H1 (cell line): ENCODE measurements around the gene SRCIN1. TPM values are rescaled to one million over a fixed set of nuclear protein-coding genes. Genes with fewer than 3 reads are reported as not detected.

Experiments used
- ATF2 ChIP-seq: IDR thresholded peaks from 2 replicates; pipeline ENCODE4 v1.6.1; 2012; ENCODE audit warnings: low read length, inconsistent platforms
- BACH1 ChIP-seq: IDR thresholded peaks from 2 replicates; pipeline ENCODE4 v1.6.1; 2012; ENCODE audit warnings: low read length, improper control_type of control experiment
- BCL11A ChIP-seq, 2 experiments: IDR thresholded peaks; one replicate each; pipeline ENCODE4 v1.6.1; 2011; ENCODE audit warnings: low read depth in 2 of 2, low read length in 2 of 2, mild to moderate bottlenecking in 2 of 2
- BRCA1 ChIP-seq: IDR thresholded peaks from 2 replicates; pipeline ENCODE4 v1.6.1; 2012; ENCODE audit warnings: low read depth, low read length, improper control_type of control experiment
- CHD2 ChIP-seq: IDR thresholded peaks from 2 replicates; pipeline ENCODE4 v1.6.1; 2012; ENCODE audit warnings: low read length, improper control_type of control experiment
- CREB1 ChIP-seq: IDR thresholded peaks from 2 replicates; pipeline ENCODE4 v1.6.1; 2012; ENCODE audit warnings: inconsistent platforms
- EGR1 ChIP-seq: IDR thresholded peaks from 2 replicates; pipeline ENCODE4 v1.6.1; 2011; ENCODE audit warnings: low read depth, low read length, borderline replicate concordance
- EZH2 ChIP-seq: fragments of 200-600 bp; sonication (generic); IDR thresholded peaks from 2 replicates; pipeline ENCODE4 v1.7.1; 2012; ENCODE audit warnings: low read depth, mild to moderate bottlenecking, moderate library complexity, low read length, inconsistent platforms; ENCODE audit not compliant: severe bottlenecking
- GABPA ChIP-seq: IDR thresholded peaks from 2 replicates; pipeline ENCODE4 v1.6.1; 2011; ENCODE audit warnings: mild to moderate bottlenecking, low read length, moderate library complexity, borderline replicate concordance; ENCODE audit not compliant: insufficient read depth
- HDAC2 ChIP-seq, 2 experiments: fragments of 300-600 bp in 1 of 2; sonication (generic) in 1 of 2; IDR thresholded peaks; 2 replicates each; pipeline ENCODE4 v1.6.1; 2011 to 2012; ENCODE audit warnings: low read depth in 2 of 2, low read length in 2 of 2, mild to moderate bottlenecking in 2 of 2, moderate library complexity in 2 of 2, borderline replicate concordance in 1 of 2, inconsistent platforms in 1 of 2
- KDM5A ChIP-seq: fragments of 200-600 bp; IDR thresholded peaks from 2 replicates; pipeline ENCODE4 v1.7.1; 2012; ENCODE audit warnings: mild to moderate bottlenecking, low read length, inconsistent platforms, mixed read lengths
- MAFK ChIP-seq: IDR thresholded peaks from 2 replicates; pipeline ENCODE4 v1.6.1; 2012; ENCODE audit warnings: low read depth, mild to moderate bottlenecking, improper control_type of control experiment, low read length
- MAX ChIP-seq: IDR thresholded peaks from 2 replicates; pipeline ENCODE4 v1.6.1; 2012; ENCODE audit warnings: inconsistent platforms
- POLR2A ChIP-seq, 2 experiments: IDR thresholded peaks; 1 replicate in 1 of 2; 2 replicates in 1 of 2; pipeline ENCODE4 v1.6.1; 2011; ENCODE audit warnings: low read depth in 2 of 2, low read length in 2 of 2, mild to moderate bottlenecking in 2 of 2; ENCODE audit errors: control extremely low read depth in 1 of 2
- POU5F1 ChIP-seq: IDR thresholded peaks from 2 replicates; pipeline ENCODE4 v1.6.1; 2011; ENCODE audit warnings: low read depth, mild to moderate bottlenecking, low read length, moderate library complexity
- RBBP5 ChIP-seq: IDR thresholded peaks from 2 replicates; pipeline ENCODE4 v1.7.1; 2012; ENCODE audit warnings: low read depth, mild to moderate bottlenecking, inconsistent platforms, low read length, moderate library complexity, borderline replicate concordance
- SRF ChIP-seq: IDR thresholded peaks from 2 replicates; pipeline ENCODE4 v1.6.1; 2011; ENCODE audit warnings: mild to moderate bottlenecking, low read depth, low read length, moderate library complexity
- TEAD4 ChIP-seq: IDR thresholded peaks from 2 replicates; pipeline ENCODE4 v1.6.1; 2012; ENCODE audit warnings: low read depth, low read length, inconsistent platforms, mixed read lengths
- polyA plus RNA-seq, 7 experiments: library from polyadenylated mRNA; depleted of rRNA in 3 of 7; stranded (reverse) in 5 of 7; unstranded in 2 of 7; fragments of >200 nt in 5 of 7; fragments of 200-250 nt in 2 of 7; gene quantifications; 1 replicate in 5 of 7; 2 replicates in 1 of 7; 4 replicates in 1 of 7; pipeline versions ENCODE4 v1.2.1 to v1.2.3, GENCODE V29; 2011 to 2013; ENCODE audit warnings: missing spikeins in 2 of 7, mixed read lengths in 2 of 7
- total RNA-seq: library from RNA; stranded (reverse); fragmentation: NEBNext Ultra II Directional; extraction: Animal tissue kit (Norgen Biotek cat#: 25700); gene quantifications from 2 replicates; pipeline ENCODE4 v1.2.1, GENCODE V29; 2021

The SRCIN1 gene
- total and polyA plus RNA-seq, 2 of the 8 experiments (the other 6 are each of a cell fraction or from before 2014, with no cell fraction given) = 2.8 to 3.8 TPM

GRCh38 chr17:38605841-38606645, at the start of gene SRCIN1 (continued):
- TF ChIP-seq HDAC2 (IDR thresholded peaks at IDR 0.05; ENCODE audit: borderline replicate concordance in 1 of 2, low read depth in 2 of 2, low read length in 2 of 2) (0 out of 4 replicates have a peak, but pooled peaks of 1 of the 2 experiments have one; percentile 62), CHD2 (no peak), POLR2A (IDR thresholded peaks at IDR 0.05; ENCODE audit: control extremely low read depth in 1 of 2, low read depth in 2 of 2, low read length in 2 of 2) (peak in 1 of 2 experiments; percentile 29; a peak in 1 of 3 replicates), BCL11A (IDR thresholded peaks at IDR 0.05; ENCODE audit: low read depth in 2 of 2, low read length in 2 of 2) (no peak), KDM5A (no peak), ATF2 (no peak), BACH1 (peak; percentile 60), BRCA1 (no peak), RBBP5 (no peak), POU5F1 (no peak), MAX (no peak; the same call in 1 of the 2 replicates), EZH2 (no peak), EGR1 (peak; percentile 95; the same call in 1 of the 2 replicates), CREB1 (peak; percentile 43; the same call in 1 of the 2 replicates), GABPA (0 out of 2 replicates have a peak, but pooled peaks have one; percentile 22), SRF (no peak), TEAD4 (no peak), MAFK (no peak)
